ENCODE data around the gene TTC28.

DNA sequence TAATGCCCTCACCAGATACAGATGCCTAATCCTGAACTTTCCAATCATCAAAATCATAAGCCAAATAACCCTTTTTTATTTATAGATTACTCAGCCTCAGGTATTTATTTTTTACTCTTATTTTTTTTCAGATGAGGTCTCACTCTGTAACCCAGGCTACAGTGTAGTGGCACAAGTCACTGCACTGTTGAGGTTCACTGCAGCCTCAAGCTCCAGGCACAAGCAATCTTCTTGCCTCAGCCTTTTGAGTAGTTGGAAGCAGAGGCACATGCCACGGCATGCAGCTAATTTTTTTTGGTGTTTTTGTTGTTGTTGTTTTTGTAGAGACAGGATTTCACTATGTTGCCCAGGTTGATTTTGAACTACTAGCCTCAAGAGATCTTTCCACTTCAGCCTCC, 49.5 kb downstream of the TTC28 start:
- TF ChIP-seq, protein P1, sequence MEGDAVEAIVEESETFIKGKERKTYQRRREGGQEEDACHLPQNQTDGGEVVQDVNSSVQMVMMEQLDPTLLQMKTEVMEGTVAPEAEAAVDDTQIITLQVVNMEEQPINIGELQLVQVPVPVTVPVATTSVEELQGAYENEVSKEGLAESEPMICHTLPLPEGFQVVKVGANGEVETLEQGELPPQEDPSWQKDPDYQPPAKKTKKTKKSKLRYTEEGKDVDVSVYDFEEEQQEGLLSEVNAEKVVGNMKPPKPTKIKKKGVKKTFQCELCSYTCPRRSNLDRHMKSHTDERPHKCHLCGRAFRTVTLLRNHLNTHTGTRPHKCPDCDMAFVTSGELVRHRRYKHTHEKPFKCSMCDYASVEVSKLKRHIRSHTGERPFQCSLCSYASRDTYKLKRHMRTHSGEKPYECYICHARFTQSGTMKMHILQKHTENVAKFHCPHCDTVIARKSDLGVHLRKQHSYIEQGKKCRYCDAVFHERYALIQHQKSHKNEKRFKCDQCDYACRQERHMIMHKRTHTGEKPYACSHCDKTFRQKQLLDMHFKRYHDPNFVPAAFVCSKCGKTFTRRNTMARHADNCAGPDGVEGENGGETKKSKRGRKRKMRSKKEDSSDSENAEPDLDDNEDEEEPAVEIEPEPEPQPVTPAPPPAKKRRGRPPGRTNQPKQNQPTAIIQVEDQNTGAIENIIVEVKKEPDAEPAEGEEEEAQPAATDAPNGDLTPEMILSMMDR (IDR thresholded peaks at IDR 0.05) = no peak
- TF ChIP-seq POLR2A (IDR thresholded peaks at IDR 0.05) = no peak

All from uterus (tissue), 2 donors.